Measurements from ENCODE around the gene GSG1L2.

DNA sequence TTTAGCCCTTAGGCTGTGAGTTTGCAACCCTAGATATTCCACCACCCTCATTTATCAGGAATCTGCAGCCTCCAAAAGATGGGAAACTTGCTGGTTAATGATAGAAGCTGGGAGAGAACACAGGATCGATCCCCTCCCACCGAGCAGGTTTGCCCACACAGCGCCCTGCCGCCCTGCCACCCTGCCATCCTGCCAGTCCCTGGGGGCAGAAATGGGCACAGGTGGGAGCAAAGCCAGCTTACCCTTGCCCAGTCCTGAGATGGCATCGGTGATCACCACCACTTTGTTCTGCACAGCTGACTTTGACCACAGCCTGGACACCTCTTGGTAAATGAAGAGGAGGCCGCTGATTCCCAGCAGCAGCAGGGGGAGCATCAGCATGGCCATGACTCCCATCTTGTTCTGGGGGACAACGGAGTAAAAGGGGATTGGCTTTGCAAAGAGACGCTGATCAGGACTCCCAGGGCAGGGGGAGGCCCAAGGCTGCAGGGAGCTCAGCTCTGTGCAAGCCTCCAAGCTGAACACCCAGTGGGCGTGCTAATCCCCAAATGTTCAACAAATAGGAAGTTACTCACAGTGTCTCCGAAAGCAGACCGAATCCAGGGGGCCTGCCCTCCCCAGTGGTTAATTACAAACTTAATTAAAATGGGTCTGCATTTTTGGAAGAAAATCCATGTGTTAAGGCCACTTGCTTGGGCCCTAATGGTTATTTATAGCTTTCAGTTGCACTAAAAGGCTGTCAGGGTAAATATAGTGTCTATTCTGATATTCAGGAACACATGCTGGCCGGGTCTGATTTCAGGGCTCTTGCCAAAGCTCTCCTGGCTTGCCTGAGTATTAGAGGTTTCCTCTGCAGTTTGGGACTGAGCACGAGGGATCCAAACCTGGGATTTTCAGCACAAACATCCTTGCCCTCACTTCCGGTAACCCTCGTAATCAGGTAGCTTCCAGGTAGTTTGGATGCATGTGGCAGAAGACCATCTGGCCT is 30.7 kb downstream of the GSG1L2 start, which contains the start of gene DHRS7C:
- TF ChIP-seq CEBPB (IDR thresholded peaks at IDR 0.05; ENCODE audit: borderline replicate concordance, low read depth, low read length) (no peak), ZNF207 (IDR thresholded peaks at IDR 0.05; ENCODE audit: borderline replicate concordance) (no peak), KAT2B (IDR thresholded peaks at IDR 0.05; ENCODE audit: borderline replicate concordance, low read depth, low read length) (no peak), EZH2 (conservative IDR thresholded peaks at IDR 0.05; ENCODE audit: low read depth, low read length) (no peak), ZNF20 (CRISPR knock-in tag; IDR thresholded peaks at IDR 0.05) (no peak), ZNF326 (CRISPR knock-in tag; IDR thresholded peaks at IDR 0.05; ENCODE audit: borderline replicate concordance) (no peak), HNF4A (CRISPR knock-in tag; IDR thresholded peaks at IDR 0.05) (no peak), ZNF775 (CRISPR knock-in tag; IDR thresholded peaks at IDR 0.05; ENCODE audit: borderline replicate concordance) (no peak)
- TF ChIP-seq, protein P1, sequence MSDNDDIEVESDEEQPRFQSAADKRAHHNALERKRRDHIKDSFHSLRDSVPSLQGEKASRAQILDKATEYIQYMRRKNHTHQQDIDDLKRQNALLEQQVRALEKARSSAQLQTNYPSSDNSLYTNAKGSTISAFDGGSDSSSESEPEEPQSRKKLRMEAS (IDR thresholded peaks at IDR 0.05) = no peak
